HepG2 (cell line): ENCODE results near the gene SIRT7. TPM values are rescaled to one million over a fixed set of nuclear protein-coding genes. Genes with fewer than 3 reads are reported as not detected.

Experiments
- ADNP ChIP-seq: sonication (generic); formaldehyde crosslinking; IDR thresholded peaks from 2 replicates; pipeline ENCODE4 v1.4.0; 2020; ENCODE audit warnings: missing genetic modification reagents
- CREB3 ChIP-seq: sonication (generic); formaldehyde crosslinking; IDR thresholded peaks from 2 replicates; pipeline ENCODE4 v1.5.0; 2020; ENCODE audit warnings: missing genetic modification reagents
- EP300 ChIP-seq, 3 experiments: sonication (generic) in 1 of 3; formaldehyde crosslinking in 1 of 3; IDR thresholded peaks; 2 replicates each; pipeline versions ENCODE4 v1.5.1 to v1.6.1; 2011 to 2020; ENCODE audit warnings: low read depth in 2 of 3, low read length in 2 of 3, borderline replicate concordance in 1 of 3, improper control_type of control experiment in 1 of 3, mild to moderate bottlenecking in 1 of 3, missing genetic modification reagents in 1 of 3, moderate library complexity in 1 of 3
- MTERF4 ChIP-seq: sonication (generic); formaldehyde crosslinking; IDR thresholded peaks from 2 replicates; pipeline ENCODE4 v1.8.0; 2023; ENCODE audit warnings: mild to moderate bottlenecking, missing genetic modification reagents
- NFYC ChIP-seq: IDR thresholded peaks from 2 replicates; pipeline ENCODE4 v1.6.1; 2016; ENCODE audit warnings: missing genetic modification reagents, missing compliant biosample characterization
- NR2F2 ChIP-seq: IDR thresholded peaks from 2 replicates; pipeline ENCODE4 v1.6.1; 2012; ENCODE audit warnings: low read depth, inconsistent platforms, borderline replicate concordance
- REPIN1 ChIP-seq: sonication (generic); formaldehyde crosslinking; IDR thresholded peaks from 2 replicates; pipeline ENCODE4 v1.8.0; 2022; ENCODE audit warnings: missing genetic modification reagents, low read depth, mild to moderate bottlenecking, borderline replicate concordance
- SKI ChIP-seq: fragments of 450-650 bp; IDR thresholded peaks from one replicate; pipeline ENCODE4 v1.6.1; 2018; ENCODE audit warnings: mild to moderate bottlenecking; ENCODE audit not compliant: partially characterized antibody
- SNRNP70 ChIP-seq: fragments of 200-400 bp; formaldehyde crosslinking; IDR thresholded peaks from 2 replicates; pipeline ENCODE4 v1.6.1; 2017; ENCODE audit warnings: mild to moderate bottlenecking, low read depth, low read length, moderate library complexity
- SYNCRIP ChIP-seq: fragments of 200-400 bp; formaldehyde crosslinking; IDR thresholded peaks from 2 replicates; pipeline ENCODE4 v1.6.1; 2018; ENCODE audit warnings: mild to moderate bottlenecking, low read depth, low read length; ENCODE audit not compliant: insufficient read depth
- TSC22D2 ChIP-seq: sonication (generic); formaldehyde crosslinking; IDR thresholded peaks from 2 replicates; pipeline ENCODE4 v1.5.1; 2020; ENCODE audit warnings: missing genetic modification reagents, mild to moderate bottlenecking, borderline replicate concordance
- ZNF224 ChIP-seq: sonication (generic); formaldehyde crosslinking; IDR thresholded peaks from 2 replicates; pipeline ENCODE4 v1.5.0; 2020; ENCODE audit warnings: mild to moderate bottlenecking, missing genetic modification reagents
- ZNF3 ChIP-seq: IDR thresholded peaks from 2 replicates; pipeline ENCODE4 v1.7.0; 2017; ENCODE audit warnings: inconsistent platforms
- ZNF512 ChIP-seq: sonication (generic); formaldehyde crosslinking; IDR thresholded peaks from 2 replicates; pipeline ENCODE4 v1.4.0; 2020; ENCODE audit warnings: mild to moderate bottlenecking, missing genetic modification reagents
- ZNF567 ChIP-seq: sonication (generic); formaldehyde crosslinking; IDR thresholded peaks from 2 replicates; pipeline ENCODE4 v1.8.1; 2023; ENCODE audit warnings: mild to moderate bottlenecking, missing genetic modification reagents, borderline replicate concordance
- ZNF646 ChIP-seq: sonication (generic); formaldehyde crosslinking; IDR thresholded peaks from 2 replicates; pipeline ENCODE4 v1.9.0; 2021; ENCODE audit warnings: mild to moderate bottlenecking, missing genetic modification reagents
- ZNF703 ChIP-seq: sonication (generic); formaldehyde crosslinking; IDR thresholded peaks from 2 replicates; pipeline ENCODE4 v1.5.1; 2020; ENCODE audit warnings: missing genetic modification reagents, mild to moderate bottlenecking, moderate library complexity, borderline replicate concordance
- ZSCAN22 ChIP-seq: sonication (generic); formaldehyde crosslinking; IDR thresholded peaks from 2 replicates; pipeline ENCODE4 v1.4.0; 2020; ENCODE audit warnings: mild to moderate bottlenecking, missing genetic modification reagents
- polyA plus RNA-seq, 8 experiments: library from polyadenylated mRNA; depleted of rRNA in 3 of 8; stranded (reverse) in 7 of 8; unstranded in 1 of 8; fragments of >200 nt; fragmentation: Illumina TruSeq in 4 of 8; extraction: Trizol in 4 of 8; gene quantifications; 2 replicates each; pipeline versions ENCODE4 v1.2.1 to v1.2.3, GENCODE V29; 2011 to 2016; ENCODE audit warnings: low read depth in 4 of 8, missing spikeins in 1 of 8, mixed read lengths in 1 of 8; ENCODE audit not compliant: insufficient read depth in 1 of 8
- total RNA-seq, 5 experiments: library from RNA; depleted of rRNA; stranded (reverse); fragments of >200 nt; fragmentation: Illumina TruSeq; extraction: Trizol; gene quantifications; 2 replicates each; pipeline ENCODE4 v1.2.3, GENCODE V29; 2016; ENCODE audit warnings: low read depth in 1 of 5

Gene SIRT7
- total and polyA plus RNA-seq, 2 of the 13 experiments (the other 11 are each of a cell fraction or from before 2014, with no cell fraction given): 8.3 to 24.8 TPM

GRCh38 chr17:81917565-81918332, at the start of gene SIRT7 (continued):
- no peak for TF ChIP-seq ZNF646 (CRISPR knock-in tag)
- no peak for TF ChIP-seq NR2F2
- no peak for TF ChIP-seq ZNF3 (CRISPR knock-in tag)
- TF ChIP-seq EP300 (IDR thresholded peaks at IDR 0.05; ENCODE audit: low read depth in 2 of 2, low read length in 2 of 2): no peak
- no peak for TF ChIP-seq EP300 (CRISPR knock-in tag; IDR thresholded peaks at IDR 0.05; ENCODE audit: borderline replicate concordance)
- no peak for TF ChIP-seq ZNF512 (CRISPR knock-in tag)
- no peak for TF ChIP-seq ZSCAN22 (CRISPR knock-in tag)
- no peak for TF ChIP-seq ADNP (CRISPR knock-in tag)
- TF ChIP-seq NFYC (CRISPR knock-in tag): no peak
- no peak for TF ChIP-seq REPIN1 (CRISPR knock-in tag)
- TF ChIP-seq ZNF703 (CRISPR knock-in tag): no peak
- no peak for TF ChIP-seq ZNF567 (CRISPR knock-in tag)
- no peak for TF ChIP-seq SKI
- no peak for TF ChIP-seq MTERF4 (CRISPR knock-in tag)
- no peak for TF ChIP-seq SNRNP70
- TF ChIP-seq SYNCRIP: no peak
- TF ChIP-seq CREB3: no peak
- no peak for TF ChIP-seq ZNF224 (CRISPR knock-in tag)
- no peak for TF ChIP-seq TSC22D2 (CRISPR knock-in tag)
